CD4-positive, alpha-beta T cell treated with Interleukin-4 for 4 hours (primary cell): ENCODE data around the gene ULK4.
"Not testable (repeated sequence)": the region's sequence is repeated elsewhere in the genome, so short reads cannot be mapped to it uniquely, and the experiment has no call there.

Source experiments
- DNase-seq: peaks from one replicate; pipeline ENCODE4 v3.0.0-alpha.2; 2020

Gene ULK4

GRCh38 chr3:41290736-41291135 lies 671.2 kb downstream of the ULK4 start:
- DNase-seq: no peak

- no peak for DNase-seq
Observed at GRCh38 chr3:41290306-41290705, 671.6 kb downstream of the ULK4 start.

- DNase-seq: no peak
Observed at GRCh38 chr3:41288785-41289184, 673.1 kb downstream of the ULK4 start.

GRCh38 chr3:41286305-41286704 lies 675.6 kb downstream of the ULK4 start:
- no peak for DNase-seq

GRCh38 chr3:41284934-41285333 lies 677.0 kb downstream of the ULK4 start:
- not testable (repeated sequence) for DNase-seq

GRCh38 chr3:41277790-41278465 lies 684.0 kb downstream of the ULK4 start:
- no peak for DNase-seq

GRCh38 chr3:41276191-41276590 lies 685.7 kb downstream of the ULK4 start:
- DNase-seq: no peak

- no peak for DNase-seq
Observed at GRCh38 chr3:41274944-41275668, 686.8 kb downstream of the ULK4 start.

GRCh38 chr3:41272667-41273066 lies 689.2 kb downstream of the ULK4 start:
- no peak for DNase-seq

- no peak for DNase-seq
Observed at GRCh38 chr3:41267975-41268640, 693.8 kb downstream of the ULK4 start.

- DNase-seq: no peak
Observed at GRCh38 chr3:41265823-41266273, 696.1 kb downstream of the ULK4 start.

GRCh38 chr3:41265011-41265545 lies 696.8 kb downstream of the ULK4 start:
- no peak for DNase-seq

GRCh38 chr3:41260063-41260450 lies 701.8 kb downstream of the ULK4 start:
- no peak for DNase-seq

GRCh38 chr3:41259449-41260062 lies 702.3 kb downstream of the ULK4 start:
- no peak for DNase-seq

GRCh38 chr3:41258239-41258800 lies 703.6 kb downstream of the ULK4 start:
- DNase-seq: no peak

GRCh38 chr3:41251593-41251992 lies 710.3 kb downstream of the ULK4 start:
- no peak for DNase-seq

GRCh38 chr3:41250825-41251224 lies 711.1 kb downstream of the ULK4 start:
- no peak for DNase-seq

GRCh38 chr3:41249318-41249717 lies 712.6 kb downstream of the ULK4 start:
- no peak for DNase-seq

GRCh38 chr3:41248525-41248924 lies 713.4 kb downstream of the ULK4 start:
- no peak for DNase-seq

- DNase-seq: no peak
Observed at GRCh38 chr3:41247055-41248004, 714.6 kb downstream of the ULK4 start.

GRCh38 chr3:41244620-41245336 lies 717.1 kb downstream of the ULK4 start:
- no peak for DNase-seq
